Trophoblast cell (in vitro differentiated cells and primary cell): ENCODE results near the gene TMEM135.

Experiments used
- DNase-seq, 2 donors: peaks; one replicate each; pipeline ENCODE4 v3.0.0-alpha.2; 2016
- H2AFZ ChIP-seq: 2 replicates; pipeline ENCODE4 v1.6.1; 2013; ENCODE audit warnings: low read length, moderate library complexity, mild to moderate bottlenecking; ENCODE audit not compliant: insufficient read depth, poor library complexity
- H2AK5ac ChIP-seq: 2 replicates; pipeline ENCODE4 v1.6.1; 2013; ENCODE audit warnings: mild to moderate bottlenecking, low read length
- H2BK120ac ChIP-seq: 2 replicates; pipeline ENCODE4 v1.6.1; 2013; ENCODE audit warnings: low read length, mild to moderate bottlenecking, moderate library complexity; ENCODE audit not compliant: insufficient read depth, poor library complexity
- H2BK12ac ChIP-seq: 2 replicates; pipeline ENCODE4 v1.6.1; 2013; ENCODE audit warnings: mild to moderate bottlenecking, low read length, moderate library complexity
- H2BK5ac ChIP-seq: 2 replicates; pipeline ENCODE4 v1.6.1; 2013; ENCODE audit warnings: low read length, low read depth, moderate library complexity, mild to moderate bottlenecking; ENCODE audit not compliant: poor library complexity
- H3K14ac ChIP-seq: 2 replicates; pipeline ENCODE4 v1.6.1; 2013; ENCODE audit warnings: mild to moderate bottlenecking, low read length
- H3K18ac ChIP-seq: 2 replicates; pipeline ENCODE4 v1.6.1; 2013; ENCODE audit warnings: mild to moderate bottlenecking, low read length
- H3K23ac ChIP-seq: 2 replicates; pipeline ENCODE4 v1.6.1; 2013; ENCODE audit warnings: low read length
- H3K27ac ChIP-seq: 2 replicates; pipeline ENCODE4 v1.5.1; 2013; ENCODE audit warnings: low read depth, mild to moderate bottlenecking, inconsistent platforms, low read length, moderate library complexity
- H3K27me3 ChIP-seq: 2 replicates; pipeline ENCODE4 v1.6.1; 2013; ENCODE audit warnings: inconsistent platforms, mild to moderate bottlenecking, low read length, moderate library complexity; ENCODE audit not compliant: insufficient read depth
- H3K36me3 ChIP-seq, 2 experiments: 1 replicate in 1 of 2; 2 replicates in 1 of 2; pipeline ENCODE4 v1.6.1; 2013; ENCODE audit warnings: low read length in 2 of 2, mild to moderate bottlenecking in 2 of 2, moderate library complexity in 1 of 2; ENCODE audit not compliant: insufficient read depth in 2 of 2, control insufficient read depth in 1 of 2
- H3K4ac ChIP-seq: 2 replicates; pipeline ENCODE4 v1.6.1; 2013; ENCODE audit warnings: low read depth, mild to moderate bottlenecking, low read length, moderate library complexity
- H3K4me1 ChIP-seq, 2 experiments: 1 replicate in 1 of 2; 2 replicates in 1 of 2; pipeline ENCODE4 v1.6.1; 2013; ENCODE audit warnings: low read length in 2 of 2, mild to moderate bottlenecking in 2 of 2, moderate library complexity in 1 of 2; ENCODE audit not compliant: insufficient read depth in 2 of 2, control insufficient read depth in 1 of 2
- H3K4me2 ChIP-seq: 2 replicates; pipeline ENCODE4 v1.6.1; 2013; ENCODE audit warnings: inconsistent platforms, mild to moderate bottlenecking, low read length, moderate library complexity
- H3K4me3 ChIP-seq: 2 replicates; pipeline ENCODE4 v1.5.1; 2013; ENCODE audit warnings: mild to moderate bottlenecking, low read depth, low read length, inconsistent platforms
- H3K79me1 ChIP-seq: one replicate; pipeline ENCODE4 v1.6.1; 2013; ENCODE audit warnings: low read length
- H3K79me2 ChIP-seq: 2 replicates; pipeline ENCODE4 v1.6.1; 2013; ENCODE audit warnings: low read length, mild to moderate bottlenecking; ENCODE audit not compliant: control insufficient read depth, insufficient read depth, poor library complexity
- H3K9ac ChIP-seq: 2 replicates; pipeline ENCODE4 v1.6.1; 2013; ENCODE audit warnings: mild to moderate bottlenecking, low read length
- H3K9me3 ChIP-seq: 2 replicates; pipeline ENCODE4 v1.6.1; 2013; ENCODE audit warnings: low read depth, mild to moderate bottlenecking, control low read depth, inconsistent platforms, low read length; ENCODE audit not compliant: insufficient read depth
- H4K12ac ChIP-seq: 2 replicates; pipeline ENCODE4 v1.6.1; 2013; ENCODE audit warnings: low read depth, mild to moderate bottlenecking, low read length, moderate library complexity
- H4K8ac ChIP-seq: 2 replicates; pipeline ENCODE4 v1.6.1; 2013; ENCODE audit warnings: low read depth, mild to moderate bottlenecking, low read length, moderate library complexity
- H4K91ac ChIP-seq: one replicate; pipeline ENCODE4 v1.6.1; 2013; ENCODE audit warnings: low read depth, mild to moderate bottlenecking, low read length, moderate library complexity
- WGBS: extraction: QIAGEN DNeasy Blood & Tissue Kit; methylation state at CpG from one replicate; pipeline ENCODE4 v1.1.7; 2013; ENCODE audit warnings: missing lambda C conversion rate; ENCODE audit not compliant: insufficient read length, insufficient coverage; ENCODE audit errors: extremely low coverage; 5-methylcytosine and 5-hydroxymethylcytosine counted together

TMEM135 gene

GRCh38 chr11:87235366-87235765 lies 197.6 kb downstream of the TMEM135 start:
- H3K36me3 ChIP-seq, result no peaks in the 10 kb centered on the region
- no peak overlapping the region for H2AFZ ChIP-seq
- H3K9me3 ChIP-seq, result no peaks in the 10 kb centered on the region
- no peak overlapping the region for H4K12ac ChIP-seq
- H3K4ac ChIP-seq, result no peak overlapping the region
- H4K8ac ChIP-seq, result no peak overlapping the region
- DNase-seq, result peak in 1 of 2 donors; percentile 63
- no peak overlapping the region for H2BK12ac ChIP-seq
- no peaks in the 10 kb centered on the region for H3K4me1 ChIP-seq
- H3K14ac ChIP-seq, result no peak overlapping the region
- no peak overlapping the region for H3K4me3 ChIP-seq
- no peak overlapping the region for H4K91ac ChIP-seq
- no peaks in the 10 kb centered on the region for H3K79me2 ChIP-seq
- H3K4me2 ChIP-seq, result no peak overlapping the region
- H2BK120ac ChIP-seq, result no peak overlapping the region
- no peak overlapping the region for H3K18ac ChIP-seq
- no peak overlapping the region for H2AK5ac ChIP-seq
- no CpG with 5 or more reads among the region's 1 CpG for WGBS
- H2BK5ac ChIP-seq, result no peak overlapping the region
- no peaks in the 10 kb centered on the region for H3K79me1 ChIP-seq
- H3K27ac ChIP-seq, result no peak overlapping the region
- H3K9ac ChIP-seq, result no peak overlapping the region
- H3K23ac ChIP-seq, result no peak overlapping the region
- H3K27me3 ChIP-seq, result no peaks in the 10 kb centered on the region

- Histone ChIP-seq H2BK5ac (no peak overlapping the region), H3K4me2 (no peak overlapping the region), H4K12ac (no peak overlapping the region), H3K36me3 (no peaks in the 10 kb centered on the region), H3K4me1 (no peaks in the 10 kb centered on the region), H2BK120ac (no peak overlapping the region), H4K8ac (no peak overlapping the region), H2AK5ac (no peak overlapping the region), H3K79me2 (no peaks in the 10 kb centered on the region), H3K14ac (no peak overlapping the region), H2BK12ac (no peak overlapping the region), H2AFZ (no peak overlapping the region), H3K9ac (no peak overlapping the region), H3K27ac (no peak overlapping the region), H4K91ac (no peak overlapping the region), H3K4me3 (no peak overlapping the region), H3K9me3 (no peaks in the 10 kb centered on the region), H3K18ac (no peak overlapping the region), H3K79me1 (no peaks in the 10 kb centered on the region), H3K4ac (no peak overlapping the region), H3K27me3 (no peaks in the 10 kb centered on the region), H3K23ac (no peak overlapping the region)
- DNase-seq, result no peak
- no CpG with 5 or more reads among the region's 2 CpGs for WGBS
These were observed 198.6 kb downstream of the TMEM135 start for GRCh38 chr11:87236368-87236767.

GRCh38 chr11:87239001-87239400 lies 201.3 kb downstream of the TMEM135 start:
- Histone ChIP-seq H3K27ac (no peak overlapping the region), H4K91ac (no peak overlapping the region), H3K9me3 (no peaks in the 10 kb centered on the region), H2BK120ac (no peak overlapping the region), H2AFZ (no peak overlapping the region), H2BK5ac (no peak overlapping the region), H3K4ac (no peak overlapping the region), H3K23ac (no peak overlapping the region), H2BK12ac (no peak overlapping the region), H3K27me3 (no peaks in the 10 kb centered on the region), H3K79me1 (no peaks in the 10 kb centered on the region), H3K9ac (no peak overlapping the region), H3K4me3 (no peak overlapping the region), H3K14ac (no peak overlapping the region), H3K79me2 (no peaks in the 10 kb centered on the region), H3K4me2 (no peak overlapping the region), H3K4me1 (no peaks in the 10 kb centered on the region), H3K36me3 (no peaks in the 10 kb centered on the region), H2AK5ac (no peak overlapping the region), H3K18ac (no peak overlapping the region), H4K8ac (no peak overlapping the region), H4K12ac (no peak overlapping the region)
- no peak for DNase-seq
- no CpG with 5 or more reads among the region's 2 CpGs for WGBS

GRCh38 chr11:87239531-87239930 lies 201.8 kb downstream of the TMEM135 start:
- no peak overlapping the region for H4K12ac ChIP-seq
- H2BK12ac ChIP-seq, result no peak overlapping the region
- no peak overlapping the region for H3K23ac ChIP-seq
- H3K9ac ChIP-seq, result no peak overlapping the region
- no peaks in the 10 kb centered on the region for H3K79me1 ChIP-seq
- DNase-seq, result no peak
- H3K27ac ChIP-seq, result no peak overlapping the region
- no CpG with 5 or more reads among the region's 1 CpG for WGBS
- H3K36me3 ChIP-seq, result no peaks in the 10 kb centered on the region
- H3K4me3 ChIP-seq, result no peak overlapping the region
- H2AK5ac ChIP-seq, result no peak overlapping the region
- H2AFZ ChIP-seq, result no peak overlapping the region
- H3K79me2 ChIP-seq, result no peaks in the 10 kb centered on the region
- H2BK120ac ChIP-seq, result no peak overlapping the region
- no peaks in the 10 kb centered on the region for H3K27me3 ChIP-seq
- no peak overlapping the region for H3K14ac ChIP-seq
- no peaks in the 10 kb centered on the region for H3K9me3 ChIP-seq
- no peak overlapping the region for H3K18ac ChIP-seq
- H2BK5ac ChIP-seq, result no peak overlapping the region
- H3K4me2 ChIP-seq, result no peak overlapping the region
- H3K4ac ChIP-seq, result no peak overlapping the region
- no peaks in the 10 kb centered on the region for H3K4me1 ChIP-seq
- no peak overlapping the region for H4K8ac ChIP-seq
- no peak overlapping the region for H4K91ac ChIP-seq
